Transverse colon (tissue), 4 donors: Measurements from ENCODE around the gene DDIT3.
"Not testable (repeated sequence)": the region's sequence is repeated elsewhere in the genome, so short reads cannot be mapped to it uniquely, and the experiment has no call there.

Experiments
- POLR2A ChIP-seq: fragments of 450-650 bp; IDR thresholded peaks from one replicate; pipeline ENCODE4 v1.6.1; 2016; ENCODE audit warnings: antibody characterized with exemption, mild to moderate bottlenecking, moderate library complexity
- POLR2AphosphoS5 ChIP-seq, 3 donors: sonication (generic); formaldehyde crosslinking; IDR thresholded peaks; one replicate each; pipeline ENCODE4 v1.6.1; 2016; ENCODE audit warnings: antibody characterized with exemption in 3 of 3
- TF ChIP-seq, protein P1 (sequence below), 5 experiments: fragments of 200-600 bp in 3 of 5; fragments of 450-650 bp in 2 of 5; sonication (generic) in 3 of 5; IDR thresholded peaks; 1 replicate in 2 of 5; 2 replicates in 3 of 5; pipeline ENCODE4 v1.5.1; 2016 to 2017; ENCODE audit warnings: antibody characterized with exemption in 5 of 5, inconsistent platforms in 3 of 5, mild to moderate bottlenecking in 2 of 5, moderate library complexity in 1 of 5

DNA sequence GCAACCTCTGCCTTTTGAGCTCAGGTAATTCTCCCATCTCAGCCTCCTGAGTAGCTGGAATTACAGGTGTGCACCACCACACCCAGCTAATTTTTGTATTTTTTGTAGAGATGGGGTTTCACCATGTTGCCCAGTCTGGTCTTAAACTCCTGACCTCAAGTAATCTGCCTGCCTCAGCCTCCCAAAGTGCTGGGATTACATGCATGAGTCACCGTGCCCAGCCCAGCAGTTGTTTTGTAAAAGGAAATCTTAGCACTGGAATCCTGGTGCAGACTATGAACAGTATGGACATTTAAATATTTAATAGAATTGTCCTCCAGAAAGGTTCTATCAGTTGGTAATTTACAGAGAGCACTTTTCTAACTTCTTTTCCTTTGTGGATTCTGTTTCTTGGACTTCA, 40.8 kb upstream of the DDIT3 start:
- TF ChIP-seq, protein P1, sequence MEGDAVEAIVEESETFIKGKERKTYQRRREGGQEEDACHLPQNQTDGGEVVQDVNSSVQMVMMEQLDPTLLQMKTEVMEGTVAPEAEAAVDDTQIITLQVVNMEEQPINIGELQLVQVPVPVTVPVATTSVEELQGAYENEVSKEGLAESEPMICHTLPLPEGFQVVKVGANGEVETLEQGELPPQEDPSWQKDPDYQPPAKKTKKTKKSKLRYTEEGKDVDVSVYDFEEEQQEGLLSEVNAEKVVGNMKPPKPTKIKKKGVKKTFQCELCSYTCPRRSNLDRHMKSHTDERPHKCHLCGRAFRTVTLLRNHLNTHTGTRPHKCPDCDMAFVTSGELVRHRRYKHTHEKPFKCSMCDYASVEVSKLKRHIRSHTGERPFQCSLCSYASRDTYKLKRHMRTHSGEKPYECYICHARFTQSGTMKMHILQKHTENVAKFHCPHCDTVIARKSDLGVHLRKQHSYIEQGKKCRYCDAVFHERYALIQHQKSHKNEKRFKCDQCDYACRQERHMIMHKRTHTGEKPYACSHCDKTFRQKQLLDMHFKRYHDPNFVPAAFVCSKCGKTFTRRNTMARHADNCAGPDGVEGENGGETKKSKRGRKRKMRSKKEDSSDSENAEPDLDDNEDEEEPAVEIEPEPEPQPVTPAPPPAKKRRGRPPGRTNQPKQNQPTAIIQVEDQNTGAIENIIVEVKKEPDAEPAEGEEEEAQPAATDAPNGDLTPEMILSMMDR (IDR thresholded peaks at IDR 0.05), result not testable (repeated sequence)
- TF ChIP-seq POLR2A; POLR2AphosphoS5 (IDR thresholded peaks at IDR 0.05): not testable (repeated sequence)
